ENCODE data around the gene TMEM131.
"Not testable (repeated sequence)": the region's sequence is repeated elsewhere in the genome, so short reads cannot be mapped to it uniquely, and the experiment has no call there.

The TMEM131 gene

GRCh38 chr2:97900806-97901205 is 94.9 kb downstream of the TMEM131 start:
- H2BK12ac ChIP-seq (ENCODE audit: low read length): no peak overlapping the region
- no peaks in the 10 kb centered on the region for H3K27me3 ChIP-seq (ENCODE audit: insufficient read depth, low read length)
- H3K9ac ChIP-seq (ENCODE audit: low read length): no peak overlapping the region
- H4K12ac ChIP-seq (ENCODE audit: low read depth, low read length): no peak overlapping the region
- H3K36me3 ChIP-seq (ENCODE audit: control insufficient read depth in 1 of 2, insufficient read depth in 2 of 2, low read length in 2 of 2): no peaks in the 10 kb centered on the region
- no peak overlapping the region for H3K23ac ChIP-seq (ENCODE audit: low read length)
- H2AFZ ChIP-seq (ENCODE audit: insufficient read depth, low read length, poor library complexity): no peak overlapping the region
- no peak overlapping the region for H3K4ac ChIP-seq (ENCODE audit: low read depth, low read length)
- no peak overlapping the region for H3K18ac ChIP-seq (ENCODE audit: low read length)
- no peaks in the 10 kb centered on the region for H3K4me1 ChIP-seq (ENCODE audit: control insufficient read depth in 1 of 2, insufficient read depth in 2 of 2, low read length in 2 of 2)
- no peak overlapping the region for H2BK120ac ChIP-seq (ENCODE audit: insufficient read depth, low read length, poor library complexity)
- DNase-seq: no peak
- no peak overlapping the region for H2BK5ac ChIP-seq (ENCODE audit: low read depth, low read length, poor library complexity)
- WGBS (ENCODE audit: extremely low coverage, insufficient coverage, insufficient read length): no CpG with 5 or more reads among the region's 2 CpGs
- H3K4me2 ChIP-seq (ENCODE audit: low read length): no peak overlapping the region
- no peaks in the 10 kb centered on the region for H3K79me1 ChIP-seq (ENCODE audit: low read length)
- H4K8ac ChIP-seq (ENCODE audit: low read depth, low read length): no peak overlapping the region
- H3K79me2 ChIP-seq (ENCODE audit: control insufficient read depth, insufficient read depth, low read length, poor library complexity): no peaks in the 10 kb centered on the region
- H3K14ac ChIP-seq (ENCODE audit: low read length): no peak overlapping the region
- H4K91ac ChIP-seq (ENCODE audit: low read depth, low read length): no peak overlapping the region
- no peak overlapping the region for H2AK5ac ChIP-seq (ENCODE audit: low read length)
- H3K4me3 ChIP-seq (ENCODE audit: low read depth, low read length): no peak overlapping the region
- no peaks in the 10 kb centered on the region for H3K9me3 ChIP-seq (ENCODE audit: insufficient read depth, low read depth, low read length)
- H3K27ac ChIP-seq (ENCODE audit: low read depth, low read length): no peak overlapping the region

GRCh38 chr2:97893042-97893441 is 102.7 kb downstream of the TMEM131 start:
- H3K79me2 ChIP-seq (ENCODE audit: control insufficient read depth, insufficient read depth, low read length, poor library complexity); H2BK12ac ChIP-seq (ENCODE audit: low read length): not testable (repeated sequence)
- WGBS (ENCODE audit: extremely low coverage, insufficient coverage, insufficient read length): no CpG with 5 or more reads among the region's 4 CpGs

GRCh38 chr2:97891611-97892010 is 104.1 kb downstream of the TMEM131 start:
- H3K36me3 ChIP-seq (ENCODE audit: control insufficient read depth in 1 of 2, insufficient read depth in 2 of 2, low read length in 2 of 2): peaks cover 7 to 8% of the 10 kb centered on the region in 2 experiments
- H3K9ac ChIP-seq (ENCODE audit: low read length): no peak overlapping the region
- no peak overlapping the region for H3K14ac ChIP-seq (ENCODE audit: low read length)
- H3K4me3 ChIP-seq (ENCODE audit: low read depth, low read length): no peak overlapping the region
- no peak overlapping the region for H3K18ac ChIP-seq (ENCODE audit: low read length)
- no peak overlapping the region for H4K12ac ChIP-seq (ENCODE audit: low read depth, low read length)
- no peak overlapping the region for H3K4me2 ChIP-seq (ENCODE audit: low read length)
- no peak overlapping the region for H4K91ac ChIP-seq (ENCODE audit: low read depth, low read length)
- H3K79me1 ChIP-seq (ENCODE audit: low read length): no peaks in the 10 kb centered on the region
- no peak overlapping the region for H3K4ac ChIP-seq (ENCODE audit: low read depth, low read length)
- no peaks in the 10 kb centered on the region for H3K9me3 ChIP-seq (ENCODE audit: insufficient read depth, low read depth, low read length)
- H2BK5ac ChIP-seq (ENCODE audit: low read depth, low read length, poor library complexity): no peak overlapping the region
- H4K8ac ChIP-seq (ENCODE audit: low read depth, low read length): no peak overlapping the region
- H2AFZ ChIP-seq (ENCODE audit: insufficient read depth, low read length, poor library complexity): no peak overlapping the region
- H3K23ac ChIP-seq (ENCODE audit: low read length): no peak overlapping the region
- H3K79me2 ChIP-seq (ENCODE audit: control insufficient read depth, insufficient read depth, low read length, poor library complexity): no peaks in the 10 kb centered on the region
- no peak for DNase-seq
- no peaks in the 10 kb centered on the region for H3K27me3 ChIP-seq (ENCODE audit: insufficient read depth, low read length)
- no peaks in the 10 kb centered on the region for H3K4me1 ChIP-seq (ENCODE audit: control insufficient read depth in 1 of 2, insufficient read depth in 2 of 2, low read length in 2 of 2)
- H2BK120ac ChIP-seq (ENCODE audit: insufficient read depth, low read length, poor library complexity): no peak overlapping the region
- H3K27ac ChIP-seq (ENCODE audit: low read depth, low read length): no peak overlapping the region
- no peak overlapping the region for H2AK5ac ChIP-seq (ENCODE audit: low read length)
- H2BK12ac ChIP-seq (ENCODE audit: low read length): no peak overlapping the region

More at GRCh38 chr2:97893042-97893441, 102.7 kb downstream of the TMEM131 start:
- H4K91ac ChIP-seq (ENCODE audit: low read depth, low read length); H4K12ac ChIP-seq (ENCODE audit: low read depth, low read length); H3K9me3 ChIP-seq (ENCODE audit: insufficient read depth, low read depth, low read length); H3K36me3 ChIP-seq (ENCODE audit: control insufficient read depth in 1 of 2, insufficient read depth in 2 of 2, low read length in 2 of 2); H3K14ac ChIP-seq (ENCODE audit: low read length); H3K18ac ChIP-seq (ENCODE audit: low read length); H3K4ac ChIP-seq (ENCODE audit: low read depth, low read length); H2AK5ac ChIP-seq (ENCODE audit: low read length); H3K27me3 ChIP-seq (ENCODE audit: insufficient read depth, low read length); H2BK5ac ChIP-seq (ENCODE audit: low read depth, low read length, poor library complexity); H3K27ac ChIP-seq (ENCODE audit: low read depth, low read length); H3K4me3 ChIP-seq (ENCODE audit: low read depth, low read length); H3K23ac ChIP-seq (ENCODE audit: low read length); H2BK120ac ChIP-seq (ENCODE audit: insufficient read depth, low read length, poor library complexity); H3K4me2 ChIP-seq (ENCODE audit: low read length); H3K9ac ChIP-seq (ENCODE audit: low read length); H2AFZ ChIP-seq (ENCODE audit: insufficient read depth, low read length, poor library complexity); DNase-seq; H3K79me1 ChIP-seq (ENCODE audit: low read length); H4K8ac ChIP-seq (ENCODE audit: low read depth, low read length); H3K4me1 ChIP-seq (ENCODE audit: control insufficient read depth in 1 of 2, insufficient read depth in 2 of 2, low read length in 2 of 2): not testable (repeated sequence)

GRCh38 chr2:97889156-97889555 is 106.6 kb downstream of the TMEM131 start:
- Histone ChIP-seq H3K9ac (ENCODE audit: low read length) (no peak overlapping the region), H3K23ac (ENCODE audit: low read length) (no peak overlapping the region), H3K79me2 (ENCODE audit: control insufficient read depth, insufficient read depth, low read length, poor library complexity) (no peaks in the 10 kb centered on the region), H2AK5ac (ENCODE audit: low read length) (no peak overlapping the region), H4K12ac (ENCODE audit: low read depth, low read length) (no peak overlapping the region), H4K91ac (ENCODE audit: low read depth, low read length) (no peak overlapping the region), H3K9me3 (ENCODE audit: insufficient read depth, low read depth, low read length) (peaks cover 3% of the 10 kb centered on the region), H3K4me1 (ENCODE audit: control insufficient read depth in 1 of 2, insufficient read depth in 2 of 2, low read length in 2 of 2) (no peaks in the 10 kb centered on the region), H3K14ac (ENCODE audit: low read length) (no peak overlapping the region), H3K27me3 (ENCODE audit: insufficient read depth, low read length) (no peaks in the 10 kb centered on the region), H2BK12ac (ENCODE audit: low read length) (no peak overlapping the region), H3K4ac (ENCODE audit: low read depth, low read length) (no peak overlapping the region), H2AFZ (ENCODE audit: insufficient read depth, low read length, poor library complexity) (no peak overlapping the region), H3K27ac (ENCODE audit: low read depth, low read length) (no peak overlapping the region), H3K36me3 (ENCODE audit: control insufficient read depth in 1 of 2, insufficient read depth in 2 of 2, low read length in 2 of 2) (peaks cover 11 to 12% of the 10 kb centered on the region in 2 experiments), H3K4me2 (ENCODE audit: low read length) (no peak overlapping the region), H2BK5ac (ENCODE audit: low read depth, low read length, poor library complexity) (no peak overlapping the region), H4K8ac (ENCODE audit: low read depth, low read length) (no peak overlapping the region), H3K18ac (ENCODE audit: low read length) (no peak overlapping the region), H3K79me1 (ENCODE audit: low read length) (no peaks in the 10 kb centered on the region), H3K4me3 (ENCODE audit: low read depth, low read length) (no peak overlapping the region), H2BK120ac (ENCODE audit: insufficient read depth, low read length, poor library complexity) (no peak overlapping the region)
- no peak for DNase-seq
- WGBS (ENCODE audit: extremely low coverage, insufficient coverage, insufficient read length): no CpG with 5 or more reads among the region's 2 CpGs
